Measurements from ENCODE around the gene MSL1.

Gene MSL1

DNA sequence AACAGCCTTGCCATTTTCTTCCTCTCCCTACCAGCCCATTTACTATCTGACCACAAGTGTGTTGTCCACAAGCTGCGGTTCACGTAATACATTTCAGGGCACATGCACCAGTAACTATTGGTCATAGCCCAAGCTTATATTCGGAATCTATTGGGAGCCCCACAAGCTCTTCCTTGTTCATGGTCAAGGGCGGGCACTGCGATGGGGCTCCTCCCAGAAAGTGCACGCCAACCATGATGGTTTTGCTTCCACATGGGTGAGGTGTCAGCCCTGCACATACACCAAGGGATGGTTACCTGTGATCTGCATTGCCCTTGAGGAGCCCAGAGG is 46.9 kb upstream of the MSL1 start:
- no peak overlapping the region for H3K4me3 ChIP-seq (ENCODE audit: control insufficient read depth, low read depth, low read length)
- TF ChIP-seq, protein P1, sequence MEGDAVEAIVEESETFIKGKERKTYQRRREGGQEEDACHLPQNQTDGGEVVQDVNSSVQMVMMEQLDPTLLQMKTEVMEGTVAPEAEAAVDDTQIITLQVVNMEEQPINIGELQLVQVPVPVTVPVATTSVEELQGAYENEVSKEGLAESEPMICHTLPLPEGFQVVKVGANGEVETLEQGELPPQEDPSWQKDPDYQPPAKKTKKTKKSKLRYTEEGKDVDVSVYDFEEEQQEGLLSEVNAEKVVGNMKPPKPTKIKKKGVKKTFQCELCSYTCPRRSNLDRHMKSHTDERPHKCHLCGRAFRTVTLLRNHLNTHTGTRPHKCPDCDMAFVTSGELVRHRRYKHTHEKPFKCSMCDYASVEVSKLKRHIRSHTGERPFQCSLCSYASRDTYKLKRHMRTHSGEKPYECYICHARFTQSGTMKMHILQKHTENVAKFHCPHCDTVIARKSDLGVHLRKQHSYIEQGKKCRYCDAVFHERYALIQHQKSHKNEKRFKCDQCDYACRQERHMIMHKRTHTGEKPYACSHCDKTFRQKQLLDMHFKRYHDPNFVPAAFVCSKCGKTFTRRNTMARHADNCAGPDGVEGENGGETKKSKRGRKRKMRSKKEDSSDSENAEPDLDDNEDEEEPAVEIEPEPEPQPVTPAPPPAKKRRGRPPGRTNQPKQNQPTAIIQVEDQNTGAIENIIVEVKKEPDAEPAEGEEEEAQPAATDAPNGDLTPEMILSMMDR (conservative IDR thresholded peaks at IDR 0.05; ENCODE audit: control insufficient read depth, insufficient read depth, low read depth, low read length) = no peak
- peak; percentile 60 for DNase-seq (ENCODE audit: low read depth)

DNA sequence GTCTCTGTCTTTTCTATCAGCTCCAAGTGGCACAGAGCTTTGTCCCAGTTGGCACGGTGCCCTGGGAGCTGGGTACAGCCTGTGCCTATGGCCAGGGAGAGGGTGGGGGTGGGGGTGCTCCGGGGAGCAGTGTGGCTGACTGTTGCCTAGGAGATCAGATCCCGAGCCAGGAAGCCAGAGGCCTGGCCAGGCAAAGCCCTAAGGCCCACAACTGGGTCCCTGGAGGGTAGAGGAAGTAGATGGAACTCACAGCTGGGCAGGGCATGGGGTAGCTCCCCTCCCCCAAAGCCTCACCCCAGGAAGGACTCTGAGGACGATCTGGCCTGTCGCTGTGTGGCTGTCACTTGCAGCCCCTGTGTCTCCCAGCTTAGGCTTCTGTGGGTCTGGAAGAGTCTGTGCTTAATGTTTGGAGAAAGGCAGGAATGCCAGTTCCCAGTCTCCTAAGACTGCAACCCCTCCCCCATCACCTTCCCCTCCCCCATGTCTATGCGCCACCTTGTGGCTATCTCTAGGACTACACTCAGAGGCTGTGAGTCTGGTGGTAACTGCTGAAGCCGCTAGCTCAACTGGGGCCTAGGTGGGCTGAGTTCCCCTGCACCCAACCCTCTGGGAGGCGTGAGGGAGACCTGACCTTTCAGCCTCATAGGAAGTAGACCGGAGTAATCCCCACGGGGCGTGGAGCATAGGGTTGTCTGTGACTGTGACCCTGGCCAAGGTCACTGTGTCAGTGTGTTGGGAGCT is 46.4 kb upstream of the MSL1 start:
- DNase-seq (ENCODE audit: low read depth) = peak; percentile 65
- TF ChIP-seq, protein P1 (conservative IDR thresholded peaks at IDR 0.05; ENCODE audit: control insufficient read depth, insufficient read depth, low read depth, low read length) = peak; percentile 89
- no peak overlapping the region for H3K4me3 ChIP-seq (ENCODE audit: control insufficient read depth, low read depth, low read length)

DNA sequence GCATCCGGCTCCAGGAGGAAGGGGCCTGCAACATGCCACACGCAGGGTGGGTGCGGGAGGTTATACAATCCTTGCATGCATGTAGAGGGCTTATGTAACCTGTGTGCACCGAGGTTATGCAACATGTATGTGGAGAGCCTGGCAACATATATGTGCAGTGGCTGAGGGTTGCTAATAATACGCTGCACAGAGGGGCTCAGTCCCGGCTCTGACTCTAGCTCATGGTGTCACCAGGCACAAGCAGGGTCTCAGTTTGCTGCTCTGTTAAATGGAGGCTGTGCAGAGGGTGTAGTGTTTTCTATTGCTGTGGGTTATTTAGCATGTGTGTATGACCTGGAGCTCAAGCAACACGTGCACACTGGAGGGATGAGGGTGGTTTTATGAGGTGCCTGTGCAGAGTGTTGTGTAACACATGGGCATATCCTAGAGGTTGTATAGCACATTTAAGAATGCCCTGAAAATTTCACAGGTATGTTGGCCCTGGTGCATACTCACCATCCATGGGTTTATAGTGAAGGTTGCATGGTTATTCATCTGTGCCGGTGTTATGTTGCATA is 45.8 kb upstream of the MSL1 start:
- TF ChIP-seq, protein P1 (conservative IDR thresholded peaks at IDR 0.05; ENCODE audit: control insufficient read depth, insufficient read depth, low read depth, low read length) = no peak
- H3K4me3 ChIP-seq (ENCODE audit: control insufficient read depth, low read depth, low read length) = no peak overlapping the region
- no peak for DNase-seq (ENCODE audit: low read depth)

- TF ChIP-seq, protein P1 (conservative IDR thresholded peaks at IDR 0.05; ENCODE audit: control insufficient read depth, insufficient read depth, low read depth, low read length) = no peak
- DNase-seq (ENCODE audit: low read depth) = no peak
- H3K4me3 ChIP-seq (ENCODE audit: control insufficient read depth, low read depth, low read length) = no peak overlapping the region
Measured at GRCh38 chr17:40076591-40076990, 45.2 kb upstream of the MSL1 start.

DNA sequence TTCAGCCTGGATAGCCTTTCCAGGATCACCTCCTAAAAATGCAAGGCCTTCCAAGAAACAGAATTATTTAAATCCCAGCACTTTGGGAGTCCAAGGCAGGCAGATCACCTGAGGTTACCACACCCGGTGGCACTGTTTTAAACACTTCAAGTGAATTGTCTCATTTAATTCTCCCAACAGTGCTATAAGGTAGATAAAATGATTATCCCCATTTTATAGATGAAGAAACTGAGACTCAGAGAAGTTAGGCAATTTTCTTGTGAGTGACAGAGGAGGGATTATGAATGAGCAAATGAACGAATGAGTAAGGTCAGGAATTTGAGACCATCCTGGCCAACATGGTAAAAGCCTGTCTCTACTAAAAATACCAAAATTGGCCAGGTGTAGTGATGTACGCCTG is 42.2 kb upstream of the MSL1 start:
- TF ChIP-seq, protein P1 (conservative IDR thresholded peaks at IDR 0.05; ENCODE audit: control insufficient read depth, insufficient read depth, low read depth, low read length) = no peak
- DNase-seq (ENCODE audit: low read depth) = no peak
- no peak overlapping the region for H3K4me3 ChIP-seq (ENCODE audit: control insufficient read depth, low read depth, low read length)

DNA sequence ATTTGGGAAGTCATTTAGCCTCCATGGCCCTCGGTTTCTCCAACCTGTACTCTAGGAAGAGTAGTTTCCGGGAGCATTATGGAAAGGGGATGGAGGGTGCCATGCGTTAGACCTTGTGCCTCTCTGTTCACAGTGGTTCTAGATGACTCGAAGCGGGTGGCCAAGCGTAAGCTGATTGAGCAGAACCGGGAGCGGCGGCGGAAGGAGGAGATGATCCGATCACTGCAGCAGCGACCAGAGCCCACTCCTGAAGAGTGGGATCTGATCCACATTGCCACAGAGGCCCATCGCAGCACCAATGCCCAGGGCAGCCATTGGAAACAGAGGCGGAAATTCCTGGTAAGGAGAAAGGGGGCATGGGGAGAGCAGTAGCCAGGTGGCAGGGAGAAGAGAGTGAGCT is 37.3 kb upstream of the MSL1 start:
- DNase-seq (ENCODE audit: low read depth) = no peak
- TF ChIP-seq, protein P1 (conservative IDR thresholded peaks at IDR 0.05; ENCODE audit: control insufficient read depth, insufficient read depth, low read depth, low read length) = no peak
- no peak overlapping the region for H3K4me3 ChIP-seq (ENCODE audit: control insufficient read depth, low read depth, low read length)
